Skin of body (tissue), 2 donors: ENCODE measurements around the gene ANKS1B. TPM values are rescaled to one million over a fixed set of nuclear protein-coding genes. Genes with fewer than 3 reads are reported as not detected.

ENCODE experiments used
- DNase-seq: peaks from one replicate; lab custom pipeline; 2025; lab: John Stamatoyannopoulos, UW
- total RNA-seq: library from RNA; depleted of rRNA; stranded (reverse); fragments of >200 nt; gene quantifications from one replicate; pipeline ENCODE4 v1.2.3, GENCODE V29; 2014

Gene ANKS1B
- total RNA-seq, 1 donor from 2014 or later = 10.7 TPM

DNA sequence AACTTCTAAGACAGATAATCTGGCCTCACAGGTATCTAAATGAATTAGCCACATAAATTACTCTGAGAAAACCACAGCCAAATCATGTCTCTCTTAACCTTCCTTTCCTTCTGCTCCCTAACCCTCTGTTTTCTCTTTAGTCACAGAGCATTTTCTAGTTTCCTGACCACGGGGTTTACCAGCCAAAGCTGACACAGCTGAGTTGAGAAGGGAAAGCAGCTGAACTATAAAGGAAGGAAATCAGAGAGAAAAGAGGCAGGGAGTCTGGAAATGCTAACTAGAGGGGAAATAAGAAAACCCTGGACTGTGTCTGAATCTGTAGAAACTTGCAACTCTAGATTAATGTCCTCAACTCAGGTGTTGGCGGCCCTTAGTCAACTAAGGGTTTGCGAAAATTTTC lies 24.4 kb downstream of the ANKS1B start:
- DNase-seq = no peak

DNA sequence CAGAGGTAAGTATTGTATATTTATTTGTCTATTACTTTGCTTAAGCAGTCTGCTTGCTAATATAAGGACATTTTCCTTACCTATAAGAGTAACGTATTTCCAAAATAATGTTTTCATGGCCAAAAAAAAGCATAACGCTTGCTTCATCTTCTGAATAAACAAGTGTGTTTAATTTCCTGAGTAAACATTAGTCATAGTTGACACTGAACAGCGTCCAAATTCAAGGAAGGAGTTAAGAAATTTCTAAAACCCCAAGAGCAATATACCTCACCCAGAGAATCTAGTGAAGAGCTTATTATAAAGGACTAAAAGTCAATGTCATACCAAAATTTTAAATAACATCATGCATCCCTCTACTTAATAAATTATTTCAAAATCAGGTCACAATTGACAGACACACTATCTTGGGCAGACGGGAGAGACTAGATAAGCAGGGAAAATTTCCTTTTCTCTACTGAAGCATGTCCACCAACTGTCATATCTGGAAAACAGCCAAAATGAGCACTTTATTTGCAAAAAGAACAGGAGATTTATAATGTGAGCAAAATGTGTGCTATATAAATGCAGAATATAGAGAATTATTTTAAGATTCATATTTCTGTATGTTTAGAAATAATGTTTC lies 25.1 kb downstream of the ANKS1B start:
- DNase-seq = no peak

DNA sequence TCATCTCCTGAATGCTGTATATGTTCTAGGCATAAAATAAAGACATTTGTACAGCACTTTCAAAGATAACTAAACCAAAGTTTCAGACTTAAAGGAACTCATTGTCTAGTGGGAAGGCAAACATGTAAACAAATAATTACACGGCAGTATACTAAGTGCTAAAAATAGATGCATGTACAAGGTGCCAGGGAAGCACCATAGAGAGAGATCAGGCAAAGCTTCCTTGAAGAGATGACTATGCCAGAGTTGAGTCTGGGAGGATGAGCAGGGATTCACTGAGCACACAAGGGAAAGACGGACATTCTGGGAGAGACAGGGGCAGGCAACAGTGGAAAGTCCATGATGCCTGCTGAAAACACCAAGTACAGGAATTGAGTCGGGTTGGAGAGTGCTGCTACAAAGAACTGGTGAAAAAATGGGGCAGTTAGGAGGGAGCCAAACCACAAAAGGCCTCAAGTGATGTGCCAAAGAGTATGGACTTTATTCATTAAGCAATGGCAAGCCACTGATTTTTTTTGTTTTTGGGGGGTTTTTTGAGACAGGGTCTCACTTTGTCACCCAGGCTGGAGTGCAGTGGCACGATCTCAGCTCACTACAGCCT lies 26.8 kb downstream of the ANKS1B start:
- DNase-seq = no peak

DNA sequence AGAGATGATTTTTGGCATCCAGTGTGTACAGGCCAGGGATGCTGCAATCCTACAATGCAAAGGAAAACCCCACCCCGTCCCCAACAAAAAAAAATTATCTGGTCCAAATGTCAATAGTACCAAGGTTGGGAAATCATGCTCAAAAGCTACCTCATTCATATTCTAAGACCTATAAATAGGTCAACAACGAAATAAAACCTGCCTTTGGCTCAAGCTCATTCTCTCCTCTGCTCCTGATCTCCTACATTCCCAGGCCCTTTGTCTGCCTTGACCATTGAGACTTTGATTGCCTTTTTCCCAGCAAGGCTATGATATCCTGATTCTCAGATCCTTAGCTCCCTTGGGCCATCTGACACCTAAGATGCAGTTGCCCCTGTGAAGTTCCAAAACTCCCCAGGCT lies 30.0 kb downstream of the ANKS1B start:
- no peak for DNase-seq

DNA sequence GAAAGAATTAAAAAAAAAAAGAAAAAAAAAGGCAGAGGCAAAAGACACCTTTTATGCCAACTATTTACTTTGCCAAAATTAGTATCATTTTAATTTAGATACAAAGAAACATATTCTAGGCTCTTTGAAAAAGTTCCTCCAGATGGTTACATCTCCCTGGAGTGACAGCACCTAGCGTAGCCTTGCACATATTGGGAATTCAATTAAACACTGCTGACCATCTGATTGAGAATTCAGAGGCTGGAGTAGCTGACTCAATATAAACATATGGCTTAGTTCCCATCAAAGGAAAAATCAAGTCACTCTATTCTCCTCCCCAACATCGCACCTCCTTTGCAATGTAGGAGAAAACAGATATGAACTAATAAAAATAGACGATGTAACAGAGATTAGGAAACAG lies 36.4 kb downstream of the ANKS1B start:
- DNase-seq = no peak

DNA sequence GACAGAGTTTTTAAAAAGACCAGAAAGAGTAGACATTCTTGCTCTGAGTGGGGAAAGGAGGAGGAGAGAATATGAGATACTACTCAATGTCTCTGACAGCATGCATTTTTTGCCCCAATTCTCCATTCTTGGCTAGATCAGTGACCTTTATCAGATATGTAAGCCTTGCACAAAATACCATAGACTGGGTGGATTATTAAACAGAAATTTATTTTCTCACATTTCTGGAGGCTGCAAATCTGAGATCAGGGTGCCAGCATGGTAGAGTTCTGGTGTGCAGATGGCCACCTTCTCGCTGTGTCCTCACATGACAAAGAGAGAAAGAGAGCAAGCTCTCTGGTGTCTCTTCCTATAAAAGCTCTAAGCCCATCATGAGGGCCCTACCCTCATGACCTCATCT lies 38.6 kb downstream of the ANKS1B start:
- no peak for DNase-seq

DNA sequence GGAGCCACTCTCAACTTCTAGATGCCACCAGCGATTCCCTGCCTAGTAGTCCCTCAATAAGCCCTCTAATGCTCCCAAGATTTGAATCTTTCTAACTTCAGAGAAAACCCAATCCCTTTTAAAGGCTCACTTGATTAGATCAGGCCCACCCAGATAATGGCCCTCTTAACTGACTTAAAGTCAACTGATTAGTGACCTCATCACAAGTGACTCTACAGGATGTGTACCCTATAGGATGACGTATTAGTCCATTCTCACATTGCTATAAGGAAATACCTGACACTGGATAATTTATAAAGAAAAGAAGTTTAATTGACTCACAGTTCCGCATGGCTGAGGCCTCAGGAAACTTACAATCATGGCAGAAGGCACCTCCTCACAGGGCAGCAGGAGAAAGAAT lies 49.1 kb downstream of the ANKS1B start:
- no peak for DNase-seq

DNA sequence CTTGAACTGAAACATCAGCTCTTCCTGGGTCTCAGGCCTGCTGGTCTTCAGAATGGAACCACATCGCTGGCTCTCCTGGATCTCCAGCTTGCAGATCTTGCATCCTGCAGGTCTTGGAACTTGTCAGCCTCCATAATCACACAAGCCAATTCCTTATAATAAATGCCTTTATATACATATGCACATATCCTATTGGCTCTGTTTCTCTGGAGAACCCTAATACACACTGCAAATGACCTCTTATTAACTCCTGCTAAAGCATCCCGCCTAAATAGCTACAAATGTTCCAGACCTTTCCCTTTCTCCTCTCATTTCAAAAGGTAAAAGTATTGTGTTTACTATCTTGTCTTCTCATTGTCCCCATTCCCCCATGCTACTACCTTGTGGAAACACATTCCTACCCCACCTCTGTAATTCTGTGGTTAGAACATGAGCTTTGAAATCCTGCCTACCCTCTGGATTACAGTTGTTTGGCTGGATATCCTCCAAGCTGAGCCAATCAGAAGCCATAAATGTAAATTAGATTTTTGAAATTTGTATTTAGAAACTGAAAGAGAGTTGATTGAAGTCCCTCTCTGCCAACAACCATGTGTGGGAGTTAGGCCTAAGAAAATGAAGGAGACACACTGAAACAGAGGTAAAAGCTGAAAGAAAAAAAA lies 58.1 kb downstream of the ANKS1B start:
- DNase-seq = no peak

DNA sequence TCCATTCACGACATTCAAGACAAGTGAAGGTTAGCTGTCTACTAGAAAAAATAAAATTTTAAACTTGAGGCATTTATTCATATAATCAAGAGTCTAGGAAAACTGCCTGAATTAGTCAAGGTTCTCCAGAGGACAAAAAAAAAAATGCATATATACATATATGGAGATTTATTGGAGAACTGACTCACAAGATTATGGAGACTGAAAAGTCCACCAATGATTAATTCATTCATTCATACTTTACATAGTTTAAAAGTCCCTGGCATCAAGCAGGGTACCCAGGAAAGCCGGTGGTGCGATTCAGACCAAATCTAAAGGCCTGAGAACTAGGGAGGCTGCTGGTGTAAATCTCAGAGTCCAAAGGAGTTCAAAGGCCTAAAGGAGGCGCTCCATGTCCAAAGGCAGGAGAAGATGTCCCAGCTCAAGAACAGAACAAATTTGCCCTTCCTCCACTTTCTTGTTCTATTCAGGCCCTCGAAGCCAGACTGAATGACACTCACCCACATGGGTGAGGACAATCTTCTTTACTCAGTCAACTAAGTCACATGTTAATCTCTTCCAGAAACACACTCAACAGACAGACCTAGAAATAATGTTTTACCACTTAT lies 64.3 kb downstream of the ANKS1B start:
- no peak for DNase-seq

DNA sequence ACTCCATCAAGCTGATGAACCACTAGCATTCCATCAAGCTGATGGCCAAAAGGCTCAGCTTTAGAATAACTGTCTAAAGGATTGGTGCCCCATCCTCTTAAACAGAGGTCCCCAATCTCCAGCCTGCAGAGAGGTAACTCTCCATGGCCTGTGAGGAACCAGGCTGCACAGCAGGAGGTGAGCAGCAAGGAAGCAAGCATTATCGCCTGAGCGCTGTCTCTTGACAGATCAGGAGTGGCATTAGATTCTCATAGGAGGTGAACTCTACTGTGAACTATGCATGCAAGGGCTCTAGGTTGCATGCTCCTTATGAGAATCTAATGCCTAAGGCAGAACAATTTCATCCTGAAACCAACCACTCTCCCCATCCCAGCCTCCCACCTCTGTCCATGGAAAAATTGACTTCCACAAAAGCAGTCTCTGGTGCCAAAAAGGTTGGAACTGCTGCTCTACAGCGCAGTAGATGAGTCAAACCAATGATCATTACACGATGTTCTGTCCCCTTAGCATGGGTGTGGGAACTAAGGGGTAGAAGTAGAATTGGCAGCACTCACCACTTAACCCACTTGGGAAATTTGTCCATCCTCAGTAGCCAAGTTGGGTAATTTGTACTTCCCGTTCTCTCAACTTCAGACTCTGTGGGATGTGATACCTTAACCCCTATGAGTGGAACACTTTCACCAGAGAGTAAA lies 66.9 kb downstream of the ANKS1B start:
- no peak for DNase-seq

DNA sequence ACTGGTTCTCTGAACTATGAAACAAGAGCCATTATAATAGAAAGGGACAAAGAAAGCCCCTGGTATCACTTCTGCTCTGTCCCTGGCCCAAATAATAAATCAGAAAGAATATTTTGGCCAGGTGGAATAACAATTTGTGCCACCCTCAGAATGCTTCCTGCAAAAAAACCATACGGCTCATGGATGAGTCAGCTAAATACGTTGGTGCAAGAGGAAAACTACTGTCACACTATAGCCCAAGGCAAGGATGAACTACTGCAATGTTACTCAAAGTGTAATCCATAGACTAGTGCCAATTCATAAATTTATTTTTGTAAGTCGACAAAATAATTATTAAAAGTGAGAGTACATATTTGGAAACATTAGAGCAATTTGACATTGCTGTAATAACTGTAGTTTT lies 68.2 kb downstream of the ANKS1B start:
- no peak for DNase-seq

DNA sequence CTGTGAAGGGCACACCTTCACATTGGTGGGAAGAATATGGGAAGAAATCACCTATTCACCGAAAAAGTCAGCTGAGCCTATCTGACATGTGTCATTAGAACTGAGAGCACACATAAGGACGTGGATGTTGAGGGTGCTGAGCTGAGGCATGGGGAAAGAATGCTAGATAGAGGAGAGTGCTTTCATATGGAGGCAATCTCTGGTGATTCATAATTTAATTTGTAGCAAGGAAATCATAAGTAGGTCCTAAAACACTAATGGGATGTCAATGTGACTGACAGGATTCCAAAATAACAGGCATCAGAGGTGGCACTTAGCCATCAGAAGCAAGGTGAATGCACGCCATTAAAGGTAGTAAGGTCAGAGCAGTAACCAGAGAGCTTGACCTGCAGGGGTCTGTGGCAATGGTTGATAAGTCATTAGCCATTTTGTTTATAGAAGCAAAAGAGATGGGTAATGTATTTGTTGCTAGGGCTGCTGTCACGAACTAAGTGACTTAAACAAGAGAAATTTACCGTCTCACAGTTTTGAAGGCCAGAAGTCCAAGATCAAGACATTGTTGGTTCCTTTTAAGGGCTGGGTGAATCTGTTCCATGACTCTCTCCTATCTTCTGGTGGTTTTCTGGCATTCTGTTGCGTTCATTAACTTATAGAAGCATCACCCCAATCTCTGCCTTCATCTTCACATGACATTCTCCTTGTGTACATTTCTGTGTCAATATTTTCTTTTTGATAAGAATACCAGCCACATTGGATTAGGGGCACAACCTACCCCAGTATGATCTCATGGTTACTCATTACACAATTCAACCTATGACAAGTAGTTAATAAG lies 69.3 kb downstream of the ANKS1B start:
- DNase-seq = no peak

DNA sequence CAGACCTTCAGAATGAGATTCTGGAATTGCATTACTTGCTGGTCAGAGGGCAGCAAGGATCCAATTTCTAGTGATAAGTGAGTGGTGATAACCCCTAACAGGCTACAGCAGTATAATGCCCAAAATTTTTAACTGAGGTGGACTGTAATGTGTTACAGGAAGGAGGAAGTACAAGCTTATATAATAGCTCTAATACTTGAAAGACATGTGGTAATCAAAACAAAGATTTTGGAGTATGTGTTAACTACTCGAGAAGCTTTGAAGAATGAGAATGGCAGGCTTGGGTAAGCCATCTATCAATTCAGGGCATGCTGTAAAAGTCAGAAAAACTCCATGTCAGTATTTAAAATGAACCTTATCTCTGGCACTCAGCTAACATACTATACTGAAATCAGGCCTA lies 70.5 kb downstream of the ANKS1B start:
- DNase-seq = no peak

DNA sequence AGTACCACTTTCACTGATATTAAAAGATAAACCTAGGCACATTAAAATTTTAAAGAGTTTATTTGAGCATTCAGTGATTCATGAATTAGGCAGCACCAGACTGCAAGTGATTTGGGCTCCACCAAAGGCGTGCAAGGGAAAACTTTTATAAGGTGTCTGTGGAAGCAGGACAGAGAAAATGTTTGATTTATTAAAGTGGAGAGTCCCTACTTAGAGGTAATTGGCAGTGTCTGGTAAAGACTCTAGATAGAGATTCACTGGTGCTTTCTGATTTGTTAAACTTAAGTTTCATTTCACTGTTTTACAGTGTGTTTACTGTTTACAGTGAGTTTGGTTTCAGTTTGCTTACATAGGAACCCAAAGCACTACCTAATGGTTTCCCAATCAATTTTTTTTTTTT lies 72.8 kb downstream of the ANKS1B start:
- no peak for DNase-seq

DNA sequence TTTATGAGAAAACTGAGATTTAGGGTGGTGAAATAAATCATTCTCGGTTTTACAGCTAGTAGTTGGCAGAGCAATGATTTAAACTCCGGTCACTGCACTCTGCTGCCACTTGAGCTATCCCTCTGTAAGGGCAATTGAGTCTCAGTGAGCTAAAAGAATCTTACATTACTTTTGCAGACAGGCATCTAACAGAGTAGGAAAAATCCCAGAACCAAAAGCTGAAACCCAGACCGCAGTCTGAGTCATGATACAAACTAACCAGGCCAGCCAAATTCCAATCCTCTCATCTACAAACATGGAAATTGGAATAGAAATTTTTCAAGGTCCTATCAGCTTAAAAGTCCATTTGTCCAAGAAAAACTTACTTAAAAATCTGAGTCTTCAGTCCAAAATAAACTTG lies 73.7 kb downstream of the ANKS1B start:
- DNase-seq = no peak

DNA sequence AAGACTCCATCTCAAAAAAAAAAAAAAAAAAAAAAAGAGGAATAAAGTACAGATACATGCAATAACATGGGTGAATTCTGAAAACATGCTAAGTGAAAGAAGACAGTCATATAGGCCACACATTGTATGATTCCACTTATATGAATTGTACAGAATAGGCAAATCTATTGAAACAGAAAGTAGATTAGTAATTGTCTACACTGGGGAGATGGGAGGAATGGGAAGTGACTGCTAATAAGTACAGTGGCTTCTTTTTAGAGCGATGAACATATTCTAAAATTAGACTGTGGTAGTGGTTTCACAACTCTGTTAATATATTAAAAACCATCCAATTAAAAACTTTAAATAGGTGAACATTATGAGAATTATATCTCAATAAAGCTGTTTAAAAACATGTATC lies 74.4 kb downstream of the ANKS1B start:
- DNase-seq = no peak

DNA sequence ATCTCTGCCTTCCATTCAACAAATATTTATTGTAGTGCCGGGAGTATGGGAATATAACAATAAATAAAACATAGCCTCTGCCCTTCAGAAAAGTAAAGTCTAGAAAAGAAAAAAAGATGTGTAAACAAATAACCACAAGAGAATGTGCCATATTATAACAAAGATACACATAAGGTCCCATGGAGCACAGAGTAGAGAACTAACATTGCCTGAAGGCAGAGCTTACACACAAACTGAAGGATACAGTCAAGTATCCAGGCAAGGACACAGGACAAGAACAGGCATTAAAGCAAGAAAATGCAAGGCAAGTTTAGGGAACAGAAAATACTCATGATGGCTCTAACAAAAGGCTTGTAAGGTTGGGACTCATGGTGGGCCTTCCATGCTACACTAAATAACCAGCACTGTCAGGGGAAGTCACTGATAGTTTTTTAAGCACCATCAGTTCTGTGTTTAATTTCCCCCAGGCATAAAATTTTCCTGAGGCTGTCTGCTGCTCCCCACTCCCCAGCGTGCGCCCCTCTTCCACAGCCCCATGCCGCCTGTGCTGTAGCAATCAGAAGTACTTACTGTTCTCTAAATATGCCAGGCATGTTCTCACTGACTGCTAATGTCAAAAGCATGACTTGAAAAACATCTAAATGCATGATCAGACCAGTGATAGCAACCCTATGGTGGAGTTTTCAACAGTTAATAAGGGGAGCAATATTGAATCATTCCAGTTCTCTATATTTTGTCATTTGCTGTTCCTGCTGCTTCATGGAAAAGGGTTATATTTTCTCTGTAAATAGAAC lies 77.8 kb downstream of the ANKS1B start:
- no peak for DNase-seq

DNA sequence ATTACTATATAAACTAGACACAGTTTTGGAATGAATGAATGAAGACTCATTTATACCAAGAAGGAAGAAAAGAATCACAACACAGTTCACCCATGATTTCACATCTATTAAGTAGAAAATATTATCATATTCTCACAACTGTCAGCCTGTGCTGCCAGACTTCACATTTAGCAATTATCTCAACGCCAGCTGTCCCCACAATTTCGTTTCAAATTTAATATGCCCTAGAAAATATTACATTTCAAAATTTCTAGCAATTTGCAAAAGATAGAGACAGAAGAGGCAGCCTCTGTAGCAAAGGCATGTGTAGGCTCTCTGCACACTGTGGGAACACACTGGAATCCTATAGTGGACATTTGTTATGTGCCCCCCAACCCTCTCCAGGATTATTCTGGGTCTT lies 83.6 kb downstream of the ANKS1B start:
- no peak for DNase-seq

DNA sequence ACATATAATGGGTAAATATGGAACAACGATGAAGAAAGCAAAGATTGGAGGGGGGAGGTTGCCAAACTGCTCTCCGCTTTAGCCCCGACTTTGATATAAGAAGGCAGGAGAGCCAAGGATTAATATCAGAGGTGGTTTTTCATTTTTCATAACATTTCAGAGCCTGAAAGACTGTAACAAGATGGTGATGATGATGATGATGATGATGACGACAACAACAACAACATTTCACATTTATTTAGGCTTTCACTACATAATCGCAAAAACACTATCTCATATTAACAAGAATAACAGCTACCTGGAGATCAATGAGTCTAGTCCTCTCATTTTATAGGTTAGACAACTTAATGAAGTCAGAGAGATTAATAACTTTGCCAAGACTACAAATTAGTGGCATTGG lies 86.1 kb downstream of the ANKS1B start:
- no peak for DNase-seq

DNA sequence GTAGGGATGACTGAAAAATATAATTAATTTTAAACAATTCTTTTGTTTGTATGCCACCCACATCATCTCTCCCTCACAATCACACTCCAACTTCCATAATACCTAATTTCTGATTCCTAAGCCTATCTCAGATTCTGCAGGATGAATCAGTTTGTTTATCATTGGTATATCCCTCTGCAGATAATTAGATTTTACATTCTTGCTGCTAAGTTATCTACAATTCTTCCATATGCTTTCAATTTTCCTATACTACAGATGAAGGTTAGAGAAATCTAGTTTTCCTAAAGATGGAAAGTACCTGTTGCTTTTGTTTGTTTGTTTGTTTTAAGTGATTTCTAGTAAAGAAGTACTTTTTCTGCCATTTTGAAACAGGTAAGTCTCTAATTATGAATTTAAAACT lies 105.3 kb downstream of the ANKS1B start:
- DNase-seq = no peak

DNA sequence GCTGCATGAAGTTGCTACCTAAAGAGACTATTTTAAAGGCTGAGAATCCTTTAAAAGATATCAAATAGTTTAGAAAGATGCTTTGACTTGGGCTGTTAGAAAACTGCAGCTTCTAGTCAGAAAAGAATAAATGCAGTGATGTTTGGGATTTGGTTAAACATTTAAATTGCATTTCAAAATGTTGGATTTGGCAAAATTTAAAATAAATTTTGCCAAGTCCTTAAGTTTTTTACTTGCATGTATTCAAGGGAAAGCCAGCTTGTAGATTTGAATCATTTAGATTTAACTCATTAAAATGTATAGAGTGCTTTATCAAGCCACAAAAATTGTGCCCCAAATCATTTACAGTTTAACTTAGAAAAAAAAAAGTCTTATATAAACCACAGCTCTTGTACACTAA lies 109.7 kb downstream of the ANKS1B start:
- no peak for DNase-seq
